ENCODE results near the gene TMEM229B. TPM values are rescaled to one million over a fixed set of nuclear protein-coding genes. Genes with fewer than 3 reads are reported as not detected.

Gene TMEM229B
- total RNA-seq (0.09 and 0.42 TPM in 2 replicates), polyA plus RNA-seq (0.09 and 0.37 TPM in 2 replicates)

DNA sequence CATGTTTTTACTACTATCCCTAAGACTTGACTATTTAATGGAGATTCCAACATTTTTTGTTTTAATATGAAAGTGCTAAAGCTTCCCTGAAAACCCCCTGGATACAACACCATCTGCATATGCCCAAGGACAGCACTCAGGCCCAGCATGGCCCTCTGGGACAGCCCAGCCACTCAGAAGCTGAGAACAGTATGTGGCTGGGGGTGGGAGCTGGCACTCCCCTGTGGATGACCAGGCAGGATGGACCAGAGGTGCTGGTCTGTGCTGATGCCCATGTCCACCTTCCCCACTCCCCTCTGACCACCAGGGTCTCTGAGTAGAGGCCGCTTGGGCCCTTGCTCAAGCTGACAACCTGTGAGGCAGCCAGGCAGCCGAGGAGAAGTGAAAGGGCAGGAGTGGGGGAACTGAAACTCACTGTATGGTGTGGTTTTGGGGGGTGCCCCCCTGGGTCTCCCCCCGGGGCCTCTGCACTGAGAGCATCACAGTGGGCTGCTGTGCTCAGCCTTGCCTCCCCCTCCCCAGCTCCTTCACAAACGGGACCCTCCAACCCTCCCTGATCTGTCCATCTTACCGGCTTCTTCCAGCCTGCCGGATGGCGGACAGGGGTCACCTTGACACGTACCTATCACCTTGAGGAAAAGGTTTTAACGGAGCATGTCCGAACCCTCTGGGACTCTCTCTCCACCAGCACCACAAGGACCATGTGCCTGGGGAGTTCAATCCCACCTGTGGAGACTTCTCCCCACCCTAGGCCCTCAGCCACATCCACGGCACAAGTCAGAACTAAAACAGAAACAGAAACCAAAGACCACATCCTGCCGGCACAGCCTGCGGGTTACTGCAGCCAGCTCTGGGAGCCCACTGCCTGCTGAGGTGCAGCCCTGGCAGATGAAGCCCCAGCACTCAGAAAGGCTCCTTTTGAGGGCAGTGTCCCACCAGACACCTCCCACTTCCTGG lies at the start of gene TMEM229B:
TSS of gene TMEM229B (minus strand) at position 785 of the 957 bp plus-strand sequence. CDS start 14,798 bp downstream, outside the sequence.
- no peaks in the 10 kb centered on the region for H3K9me3 ChIP-seq (ENCODE audit: low read depth)
- H3K36me3 ChIP-seq, result no peaks in the 10 kb centered on the region
- H3K4me1 ChIP-seq (ENCODE audit: low read depth), result peaks cover 5% of the 10 kb centered on the region
- no peak within 1 kb of the TSS for H3K4me3 ChIP-seq
- H3K27me3 ChIP-seq, result no peaks in the 10 kb centered on the region
- no peak within 1 kb of the TSS for H3K27ac ChIP-seq
- TF ChIP-seq CTCF (IDR thresholded peaks at IDR 0.05; ENCODE audit: low read depth, low read length), result no peak
- DNase-seq (ENCODE audit: low read depth in 1 of 2, low spot score in 1 of 2), result no peak

GRCh38 chr14:67537736-67538135 lies 49.2 kb upstream of the TMEM229B start:
- Histone ChIP-seq H3K27ac (no peak overlapping the region), H3K4me3 (no peak overlapping the region), H3K27me3 (no peaks in the 10 kb centered on the region), H3K9me3 (ENCODE audit: low read depth) (no peaks in the 10 kb centered on the region), H3K4me1 (ENCODE audit: low read depth) (peaks cover 8% of the 10 kb centered on the region), H3K36me3 (no peaks in the 10 kb centered on the region)
- DNase-seq (ENCODE audit: low read depth in 1 of 2, low spot score in 1 of 2), result no peak
- TF ChIP-seq CTCF (IDR thresholded peaks at IDR 0.05; ENCODE audit: low read depth, low read length), result no peak

DNA sequence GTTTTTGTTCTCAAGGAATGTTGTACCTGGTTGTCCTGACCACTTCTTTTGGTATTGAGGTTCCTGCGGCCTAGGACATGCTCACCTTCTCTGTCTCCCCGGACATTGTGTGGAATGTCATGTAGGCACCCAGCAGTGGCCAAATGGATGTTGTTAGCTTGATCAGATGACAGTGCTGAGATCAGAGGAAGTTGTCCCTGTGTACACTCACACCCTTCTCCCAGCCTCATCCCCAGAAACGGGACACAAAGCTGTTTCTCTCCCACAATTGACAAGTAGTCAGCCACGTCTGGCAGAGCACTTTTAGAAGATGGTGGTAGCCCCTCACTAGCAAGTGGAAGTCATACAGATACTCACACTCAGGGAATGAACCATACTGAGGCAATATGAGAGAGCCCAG lies 47.6 kb upstream of the TMEM229B start:
- Histone ChIP-seq H3K4me3 (no peak overlapping the region), H3K27ac (no peak overlapping the region), H3K4me1 (ENCODE audit: low read depth) (no peaks in the 10 kb centered on the region), H3K9me3 (ENCODE audit: low read depth) (no peaks in the 10 kb centered on the region), H3K36me3 (no peaks in the 10 kb centered on the region), H3K27me3 (no peaks in the 10 kb centered on the region)
- TF ChIP-seq CTCF (IDR thresholded peaks at IDR 0.05; ENCODE audit: low read depth, low read length), result no peak
- DNase-seq (ENCODE audit: low read depth in 1 of 2, low spot score in 1 of 2), result no peak

- peak in 1 of 2 donors; percentile 28 for DNase-seq (ENCODE audit: low read depth in 1 of 2, low spot score in 1 of 2)
- H3K36me3 ChIP-seq, result no peaks in the 10 kb centered on the region
- no peaks in the 10 kb centered on the region for H3K4me1 ChIP-seq (ENCODE audit: low read depth)
- H3K9me3 ChIP-seq (ENCODE audit: low read depth), result no peaks in the 10 kb centered on the region
- H3K27me3 ChIP-seq, result no peaks in the 10 kb centered on the region
- TF ChIP-seq CTCF (IDR thresholded peaks at IDR 0.05; ENCODE audit: low read depth, low read length), result no peak
- peak overlapping the region; percentile 74 for H3K4me3 ChIP-seq
- H3K27ac ChIP-seq, result peak overlapping the region; percentile 19
Observed at GRCh38 chr14:67533754-67534085, 45.2 kb upstream of the TMEM229B start.

DNA sequence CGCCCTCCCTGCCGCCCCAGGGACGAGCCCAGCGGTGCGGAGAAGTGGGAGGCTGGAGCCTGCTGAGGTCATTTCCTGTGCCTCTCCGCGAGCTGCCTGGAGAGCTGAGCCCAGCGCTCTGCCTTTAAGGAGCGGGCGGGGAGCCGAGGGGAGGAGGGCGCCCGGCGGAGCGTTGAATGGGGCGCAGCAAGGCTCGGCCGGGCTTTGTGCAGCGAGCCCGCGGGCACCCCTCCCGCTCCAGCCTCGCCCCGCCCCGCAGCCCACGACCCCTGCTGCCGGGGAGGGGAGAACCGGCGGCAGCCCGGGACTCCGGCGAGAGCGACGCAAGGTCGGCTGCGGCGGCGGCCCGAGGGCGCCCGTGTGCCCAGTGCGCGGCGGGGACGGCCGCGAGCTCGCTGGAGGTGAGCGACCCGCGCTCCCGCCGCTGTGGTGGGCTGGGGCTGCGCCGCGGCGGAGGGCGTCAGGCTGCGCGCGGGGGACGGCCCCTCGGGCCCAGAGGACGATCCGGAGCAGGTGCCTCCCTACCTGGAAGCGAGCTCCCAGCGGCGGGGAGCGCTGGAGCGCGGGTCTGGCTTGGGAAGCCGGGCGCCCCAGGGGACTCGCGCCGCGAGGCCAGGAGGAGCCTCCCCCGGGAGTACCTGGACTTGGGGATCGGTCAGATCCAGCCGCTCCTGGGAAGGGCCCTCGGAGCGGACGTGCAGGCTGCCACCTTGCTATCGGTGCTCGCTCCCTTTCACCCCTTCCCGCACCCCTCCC lies 44.7 kb upstream of the TMEM229B start, which contains the start of gene PLEKHH1:
TSS of gene PLEKHH1 (plus strand) at position 293 of the 756 bp plus-strand sequence. CDS start 8,578 bp downstream, outside the sequence.
- Histone ChIP-seq H3K27me3 (no peaks in the 10 kb centered on the region), H3K9me3 (ENCODE audit: low read depth) (no peaks in the 10 kb centered on the region), H3K27ac (peak within 1 kb of the TSS; percentile 19), H3K4me3 (peak within 1 kb of the TSS; percentile 74), H3K4me1 (ENCODE audit: low read depth) (no peaks in the 10 kb centered on the region), H3K36me3 (no peaks in the 10 kb centered on the region)
- no peak for TF ChIP-seq CTCF (IDR thresholded peaks at IDR 0.05; ENCODE audit: low read depth, low read length)
- peak; percentile 72 to 87 for DNase-seq (ENCODE audit: low read depth in 1 of 2, low spot score in 1 of 2)
